ENCODE data around the gene EMILIN3. TPM values are rescaled to one million over a fixed set of nuclear protein-coding genes. Genes with fewer than 3 reads are reported as not detected.

The EMILIN3 gene
- total and polyA plus RNA-seq, 2 of the 4 experiments (the other 2 are of a cell fraction), result under 0.01 to 0.07 TPM

GRCh38 chr20:41395667-41396664, 29.3 kb upstream of the EMILIN3 start:
- in situ Hi-C loops (cut with MboI; ENCODE audit: low sequenced_read_pairs), result no loop called here
- Histone ChIP-seq H4K8ac (ENCODE audit: low read depth in 2 of 2, low read length in 2 of 2) (peak overlapping the region in 1 of 2 experiments; percentile 0; a peak in 1 of 4 replicates), H3K4me2 (ENCODE audit: low read depth, low read length) (no peak overlapping the region), H3K79me1 (ENCODE audit: low read depth in 1 of 2, low read length in 2 of 2) (no peaks in the 10 kb centered on the region), H2BK15ac (ENCODE audit: low read depth, low read length) (no peak overlapping the region), H3K23ac (ENCODE audit: low read depth, low read length) (no peak overlapping the region), H2AK5ac (ENCODE audit: low read depth, low read length) (no peak overlapping the region), H3K27me3 (ENCODE audit: control insufficient read depth, insufficient read depth, low read length) (no peaks in the 10 kb centered on the region), H3K9me3 (ENCODE audit: control insufficient read depth, insufficient read depth, low read length) (no peaks in the 10 kb centered on the region), H2BK5ac (ENCODE audit: low read depth, low read length, poor library complexity, severe bottlenecking) (no peak overlapping the region), H3K36me3 (ENCODE audit: control insufficient read depth, insufficient read depth, low read length) (no peaks in the 10 kb centered on the region), H2BK20ac (ENCODE audit: low read depth, low read length) (no peak overlapping the region), H3K56ac (ENCODE audit: extremely low read depth, insufficient read depth, low read length) (no peak overlapping the region), H3K27ac (ENCODE audit: insufficient read depth, low read length) (no peak overlapping the region), H4K91ac (ENCODE audit: insufficient read depth, low read depth, low read length) (no peak overlapping the region), H4K5ac (ENCODE audit: low read depth, low read length) (no peak overlapping the region), H3K14ac (replicated peaks; ENCODE audit: low read depth, low read length) (peak overlapping the region; percentile 62; the same call in 1 of the 2 replicates), H3K4ac (ENCODE audit: low read depth, low read length) (no peak overlapping the region), H3K4me3 (ENCODE audit: insufficient read depth, low read depth, low read length) (no peak overlapping the region), H3K9ac (ENCODE audit: low read depth, low read length) (no peak overlapping the region), H3K4me1 (ENCODE audit: control insufficient read depth, insufficient read depth, low read length) (peaks cover 11% of the 10 kb centered on the region; the same call in 1 of the 2 replicates), H2BK120ac (ENCODE audit: low read depth, low read length) (no peak overlapping the region), H2AK9ac (replicated peaks; ENCODE audit: low read depth, low read length, poor library complexity) (peak overlapping the region; percentile 68), H3K18ac (ENCODE audit: low read depth, low read length) (no peak overlapping the region; the same call in 1 of the 2 replicates), H3K9me1 (ENCODE audit: insufficient read depth, low read length) (peaks cover 7% of the 10 kb centered on the region), H4K20me1 (ENCODE audit: insufficient read depth, low read length) (no peaks in the 10 kb centered on the region), H2AFZ (replicated peaks; ENCODE audit: low read length, poor library complexity) (peak overlapping the region; percentile 47)
- intact Hi-C loops (cut with micrococcal nuclease), result loop anchor here (5.0 kb wide), 1 partner anchor 224 kb away; no protein-coding TSS in a partner anchor
- DNase-seq (peak; percentile 10), ATAC-seq (ENCODE audit: low read depth) (peak; percentile 41)
- BruUV-seq (replicated peaks), result no TSS peak
- dilution Hi-C loops (cut with HindIII; ENCODE audit: low sequenced_read_pairs, unreplicated experiment), result no loop called here
- no peak for TF ChIP-seq MXI1 (IDR thresholded peaks at IDR 0.05; ENCODE audit: borderline replicate concordance, low read depth, low read length)
- TF ChIP-seq RAD21 (IDR thresholded peaks at IDR 0.05; ENCODE audit: low read length), result no peak
- no peak for TF ChIP-seq RCOR1 (IDR thresholded peaks at IDR 0.05; ENCODE audit: insufficient replicate concordance, low read length)
- 52% methylated on average over 2 of the region's 18 CpGs; no CpG with 5 or more reads in 1 of the 2 experiments for whole genome bisulfite sequencing, 2 experiments (ENCODE audit: extremely low coverage in 2 of 2, insufficient read length in 1 of 2)
- ChIA-PET CTCF (interaction anchor here (0.6 kb wide), 1 partner anchor 12 kb away, joined by 3 read pairs; no protein-coding TSS in a partner anchor), POLR2A (ENCODE audit: unreplicated experiment) (no interaction called here)

Data from IMR-90 (cell line).